Endodermal cell (in vitro differentiated cells): ENCODE measurements around the gene RTP2. TPM values are rescaled to one million over a fixed set of nuclear protein-coding genes. Genes with fewer than 3 reads are reported as not detected.
"Not testable (repeated sequence)": the region's sequence is repeated elsewhere in the genome, so short reads cannot be mapped to it uniquely, and the experiment has no call there.

Experiments used
- DNase-seq: peaks from one replicate; pipeline ENCODE4 v3.0.0-alpha.2; 2017
- H3K27ac ChIP-seq: 2 replicates; pipeline ENCODE4 v1.5.1; 2013; ENCODE audit warnings: mild to moderate bottlenecking, low read depth, low read length, moderate library complexity
- H3K27me3 ChIP-seq: 2 replicates; pipeline ENCODE4 v1.6.1; 2013; ENCODE audit warnings: mild to moderate bottlenecking, low read length, moderate library complexity; ENCODE audit not compliant: insufficient read depth, control insufficient read depth, poor library complexity, severe bottlenecking
- H3K36me3 ChIP-seq: 2 replicates; pipeline ENCODE4 v1.7.0; 2013; ENCODE audit warnings: mild to moderate bottlenecking, low read length, moderate library complexity; ENCODE audit not compliant: control insufficient read depth, insufficient read depth
- H3K4me1 ChIP-seq: one replicate; pipeline ENCODE4 v1.7.0; 2013; ENCODE audit warnings: low read length; ENCODE audit not compliant: control insufficient read depth, insufficient read depth
- H3K4me3 ChIP-seq: 2 replicates; pipeline ENCODE4 v1.5.1; 2013; ENCODE audit warnings: mild to moderate bottlenecking, low read length, moderate library complexity
- H3K9ac ChIP-seq: 2 replicates; pipeline ENCODE4 v1.6.1; 2013; ENCODE audit warnings: mild to moderate bottlenecking, low read length, moderate library complexity; ENCODE audit not compliant: poor library complexity, severe bottlenecking; ENCODE audit errors: extremely low read depth
- H3K9me3 ChIP-seq: 2 replicates; pipeline ENCODE4 v1.6.1; 2013; ENCODE audit warnings: mild to moderate bottlenecking, low read length, moderate library complexity; ENCODE audit not compliant: control insufficient read depth
- H3K27ac Mint-ChIP-seq: 2 replicates; pipeline ENCODE4 v1.8.0; 2020; ENCODE audit warnings: mixed read lengths
- H3K27me3 Mint-ChIP-seq: 2 replicates; pipeline ENCODE4 v1.8.0; 2021; ENCODE audit warnings: mild to moderate bottlenecking, mixed read lengths; ENCODE audit not compliant: insufficient read depth
- H3K36me3 Mint-ChIP-seq: 2 replicates; pipeline ENCODE4 v1.8.0; 2020; ENCODE audit warnings: low read depth, mixed read lengths
- H3K4me1 Mint-ChIP-seq: 2 replicates; pipeline ENCODE4 v1.8.0; 2020; ENCODE audit warnings: mixed read lengths
- H3K4me3 Mint-ChIP-seq: 2 replicates; pipeline ENCODE4 v1.8.0; 2020; ENCODE audit warnings: mild to moderate bottlenecking, moderate library complexity, mixed read lengths
- H3K9me3 Mint-ChIP-seq: 2 replicates; pipeline ENCODE4 v1.8.0; 2020; ENCODE audit warnings: mild to moderate bottlenecking, mixed read lengths
- WGBS, 2 experiments: methylation state at CpG; one replicate each; pipeline versions ENCODE4 v1.1.5 to v1.1.7; 2013; ENCODE audit warnings: missing lambda C conversion rate in 2 of 2, mixed read lengths in 1 of 2; ENCODE audit not compliant: insufficient coverage in 1 of 2, insufficient read length in 1 of 2; 5-methylcytosine and 5-hydroxymethylcytosine counted together
- total RNA-seq, 2 donors: library from RNA; stranded (reverse); fragmentation: NEBNext Ultra II Directional in 1 of 2; extraction: Animal tissue kit (Norgen Biotek cat#: 25700) in 1 of 2; gene quantifications; 2 replicates in 1 of 2; 3 replicates in 1 of 2; pipeline ENCODE4 v1.2.1, GENCODE V29; 2021
- TF ChIP-seq, protein P1 (sequence below): fragments of 200-600 bp; sonication (generic); conservative IDR thresholded peaks from 2 replicates; pipeline ENCODE4 v1.5.0; 2021; ENCODE audit warnings: antibody characterized with exemption, mild to moderate bottlenecking

The RTP2 gene
- total RNA-seq, 2 donors from 2014 or later = not detected

DNA sequence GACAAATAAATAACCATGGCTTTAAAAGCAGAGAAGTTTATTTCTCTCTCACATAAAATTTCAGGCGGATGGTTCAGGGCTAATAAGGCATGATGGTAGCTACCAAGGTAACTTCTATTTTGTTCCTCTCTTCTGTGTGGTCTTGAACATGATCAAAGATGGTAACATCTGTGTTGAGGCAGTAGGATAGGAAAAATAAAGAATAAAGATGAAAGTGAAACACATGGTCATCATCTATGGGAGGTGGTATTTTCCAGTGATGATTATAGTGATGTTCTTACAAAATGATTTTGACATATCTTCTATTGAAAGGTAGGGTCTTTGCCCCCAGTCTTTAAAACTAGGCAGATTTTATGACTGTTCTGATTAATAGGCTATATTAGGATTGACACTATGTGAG lies 17.9 kb downstream of the RTP2 start:
- Mint-ChIP-seq H3K4me1 (peaks cover 2% of the 10 kb centered on the region), H3K27me3 (peaks cover 4% of the 10 kb centered on the region), H3K9me3 (peaks cover 25% of the 10 kb centered on the region), H3K4me3 (no peak overlapping the region), H3K36me3 (no peaks in the 10 kb centered on the region), H3K27ac (no peak overlapping the region)
- H3K4me3 ChIP-seq = no peak overlapping the region
- H3K36me3 ChIP-seq = no peaks in the 10 kb centered on the region
- no peak overlapping the region for H3K9ac ChIP-seq
- peaks cover 19% of the 10 kb centered on the region for H3K9me3 ChIP-seq
- H3K27me3 ChIP-seq = no peaks in the 10 kb centered on the region
- H3K27ac ChIP-seq = no peak overlapping the region
- H3K4me1 ChIP-seq = no peaks in the 10 kb centered on the region
- 67 to 94% methylated on average over 1 of the region's 1 CpG for WGBS, 2 experiments
- TF ChIP-seq, protein P1, sequence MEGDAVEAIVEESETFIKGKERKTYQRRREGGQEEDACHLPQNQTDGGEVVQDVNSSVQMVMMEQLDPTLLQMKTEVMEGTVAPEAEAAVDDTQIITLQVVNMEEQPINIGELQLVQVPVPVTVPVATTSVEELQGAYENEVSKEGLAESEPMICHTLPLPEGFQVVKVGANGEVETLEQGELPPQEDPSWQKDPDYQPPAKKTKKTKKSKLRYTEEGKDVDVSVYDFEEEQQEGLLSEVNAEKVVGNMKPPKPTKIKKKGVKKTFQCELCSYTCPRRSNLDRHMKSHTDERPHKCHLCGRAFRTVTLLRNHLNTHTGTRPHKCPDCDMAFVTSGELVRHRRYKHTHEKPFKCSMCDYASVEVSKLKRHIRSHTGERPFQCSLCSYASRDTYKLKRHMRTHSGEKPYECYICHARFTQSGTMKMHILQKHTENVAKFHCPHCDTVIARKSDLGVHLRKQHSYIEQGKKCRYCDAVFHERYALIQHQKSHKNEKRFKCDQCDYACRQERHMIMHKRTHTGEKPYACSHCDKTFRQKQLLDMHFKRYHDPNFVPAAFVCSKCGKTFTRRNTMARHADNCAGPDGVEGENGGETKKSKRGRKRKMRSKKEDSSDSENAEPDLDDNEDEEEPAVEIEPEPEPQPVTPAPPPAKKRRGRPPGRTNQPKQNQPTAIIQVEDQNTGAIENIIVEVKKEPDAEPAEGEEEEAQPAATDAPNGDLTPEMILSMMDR = no peak
- no peak for DNase-seq

DNA sequence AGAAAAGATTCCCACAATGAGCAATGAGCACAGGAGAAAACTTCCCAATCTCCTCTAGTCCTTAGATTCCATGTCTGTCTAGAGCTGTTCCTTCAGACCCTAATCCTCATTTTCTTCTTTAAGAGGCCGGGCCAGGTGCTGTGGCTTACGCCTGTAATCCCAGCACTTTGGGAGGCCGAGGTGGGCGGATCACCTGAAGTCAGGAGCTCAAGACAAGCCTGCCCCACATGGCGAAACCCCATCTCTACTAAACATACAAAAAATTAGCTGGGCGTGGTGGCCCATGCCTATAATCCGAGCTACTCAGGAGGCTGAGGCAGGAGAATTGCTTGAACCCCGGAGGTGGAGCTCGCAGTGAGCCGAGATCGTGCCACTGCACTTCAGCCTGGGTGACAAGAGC lies 20.6 kb downstream of the RTP2 start:
- Mint-ChIP-seq H3K4me1 (peaks cover 11% of the 10 kb centered on the region), H3K27me3 (peaks cover 18% of the 10 kb centered on the region), H3K9me3 (peaks cover 19% of the 10 kb centered on the region)
- not testable (repeated sequence) for H3K27ac ChIP-seq, H3K36me3 Mint-ChIP-seq, H3K9ac ChIP-seq, H3K36me3 ChIP-seq, DNase-seq, H3K4me3 Mint-ChIP-seq, H3K27me3 ChIP-seq, H3K4me1 ChIP-seq, H3K27ac Mint-ChIP-seq, H3K4me3 ChIP-seq
- H3K9me3 ChIP-seq = peaks cover 14% of the 10 kb centered on the region
- 89 to 93% methylated on average over 5 to 11 of the region's 11 CpGs for WGBS, 2 experiments

DNA sequence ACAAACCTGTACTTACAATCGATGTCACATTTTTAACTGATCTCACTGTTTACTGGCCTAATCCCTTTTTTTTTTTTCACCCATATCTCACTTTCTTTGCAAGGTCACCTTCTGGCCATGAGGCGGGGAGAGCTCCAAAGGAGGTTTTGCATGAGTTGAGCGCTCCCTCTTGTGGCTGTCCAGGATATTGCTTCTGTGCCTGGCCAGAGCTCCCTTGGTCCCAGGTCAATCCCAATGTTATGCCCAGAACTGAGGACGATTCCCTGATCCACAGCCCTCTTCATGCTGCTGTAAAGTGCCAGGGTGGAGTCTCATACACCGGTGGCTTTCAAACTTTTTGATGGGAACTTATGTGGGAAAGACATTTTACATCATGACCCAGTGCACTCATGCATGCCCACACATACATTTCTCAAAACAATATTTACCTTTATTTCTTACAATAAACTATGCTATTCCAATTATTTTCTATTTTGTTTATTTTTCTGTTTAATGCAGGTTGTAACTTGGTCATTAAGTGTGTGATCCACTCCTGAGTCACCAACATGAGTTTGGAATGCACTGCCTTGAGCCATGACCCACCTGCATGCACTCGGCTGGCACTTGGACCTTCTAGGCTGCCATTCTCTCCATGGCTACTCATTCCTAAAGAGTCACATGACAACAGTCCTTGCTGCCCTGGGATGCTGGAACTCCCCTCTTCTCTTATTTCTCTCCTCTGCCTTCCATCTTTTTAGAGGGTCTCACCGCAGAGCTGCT lies 22.5 kb downstream of the RTP2 start:
- Mint-ChIP-seq H3K4me1 (peaks cover 11% of the 10 kb centered on the region), H3K36me3 (no peaks in the 10 kb centered on the region), H3K27me3 (peaks cover 30% of the 10 kb centered on the region), H3K9me3 (peaks cover 2% of the 10 kb centered on the region), H3K27ac (no peak overlapping the region), H3K4me3 (no peak overlapping the region)
- Histone ChIP-seq H3K27me3 (no peaks in the 10 kb centered on the region), H3K9ac (no peak overlapping the region), H3K36me3 (no peaks in the 10 kb centered on the region), H3K27ac (no peak overlapping the region), H3K9me3 (no peaks in the 10 kb centered on the region), H3K4me1 (no peaks in the 10 kb centered on the region), H3K4me3 (no peak overlapping the region)
- TF ChIP-seq, protein P1 = peak; percentile 92
- peak; percentile 97 for DNase-seq
- 28 to 37% methylated on average over 4 to 7 of the region's 7 CpGs for WGBS, 2 experiments
